K562 (cell line): Measurements from ENCODE around the gene XYLB. TPM values are rescaled to one million over a fixed set of nuclear protein-coding genes. Genes with fewer than 3 reads are reported as not detected.
A peak's percentile ranks its signal among the peaks of the same experiment; 100 is the strongest.

Experiments used
- ETV1 ChIP-seq: fragments of 450-650 bp; conservative IDR thresholded peaks from 2 replicates; pipeline ENCODE4 v1.6.1; 2016; ENCODE audit warnings: missing genetic modification characterization, control low read depth, low read depth, missing compliant biosample characterization
- ETV5 ChIP-seq: sonication (generic); formaldehyde crosslinking; IDR thresholded peaks from 2 replicates; pipeline ENCODE4 v1.4.0; 2020; ENCODE audit warnings: low read depth, mild to moderate bottlenecking, missing genetic modification reagents
- GATA2 ChIP-seq: sonication (generic); formaldehyde crosslinking; IDR thresholded peaks from 2 replicates; pipeline ENCODE4 v1.4.0; 2020; ENCODE audit warnings: mild to moderate bottlenecking, missing genetic modification reagents
- ILF3 ChIP-seq: fragments of 450-650 bp; IDR thresholded peaks from 2 replicates; pipeline ENCODE4 v1.6.1; 2018; ENCODE audit warnings: antibody characterized with exemption, mild to moderate bottlenecking, moderate library complexity, borderline replicate concordance
- JUN ChIP-seq, 2 experiments: sonication (generic) in 1 of 2; formaldehyde crosslinking in 1 of 2; IDR thresholded peaks; 2 replicates each; pipeline versions ENCODE4 v1.6.1 to v1.8.0; 2012 to 2022; ENCODE audit warnings: borderline replicate concordance in 2 of 2, mild to moderate bottlenecking in 2 of 2, improper control_type of control experiment in 1 of 2, low read depth in 1 of 2, low read length in 1 of 2, missing genetic modification reagents in 1 of 2
- JUND ChIP-seq, 2 experiments: IDR thresholded peaks; 2 replicates in 1 of 2; 3 replicates in 1 of 2; pipeline ENCODE4 v1.6.1; 2011; ENCODE audit warnings: borderline replicate concordance in 2 of 2, low read depth in 2 of 2, low read length in 2 of 2, improper control_type of control experiment in 1 of 2, missing biosample characterization in 1 of 2, missing genetic modification characterization in 1 of 2, missing genetic modification reagents in 1 of 2
- MYNN ChIP-seq, 2 experiments: sonication (generic); formaldehyde crosslinking in 1 of 2; IDR thresholded peaks; 2 replicates each; pipeline versions ENCODE4 v1.5.0 to v1.6.1; 2016 to 2020; ENCODE audit warnings: antibody characterized with exemption in 1 of 2, missing genetic modification reagents in 1 of 2
- SIX5 ChIP-seq, 2 experiments: IDR thresholded peaks; 2 replicates each; pipeline ENCODE4 v1.6.1; 2011; ENCODE audit warnings: low read length in 2 of 2, borderline replicate concordance in 1 of 2, low read depth in 1 of 2, mild to moderate bottlenecking in 1 of 2, moderate library complexity in 1 of 2; ENCODE audit not compliant: insufficient read depth in 1 of 2
- SNRNP70 ChIP-seq: fragments of 200-400 bp; formaldehyde crosslinking; optimal IDR thresholded peaks from 2 replicates; pipeline ENCODE3; 2017; ENCODE audit warnings: low read depth, low read length
- TCF7L2 ChIP-seq: fragments of 150-350 bp; IDR thresholded peaks from 2 replicates; pipeline ENCODE4 v1.6.1; 2016; ENCODE audit warnings: low read depth, mild to moderate bottlenecking, low read length, moderate library complexity
- ZNF12 ChIP-seq: sonication (generic); formaldehyde crosslinking; IDR thresholded peaks from 2 replicates; pipeline ENCODE4 v1.4.0; 2020; ENCODE audit warnings: mild to moderate bottlenecking, missing genetic modification reagents
- ZNF217 ChIP-seq: sonication (generic); formaldehyde crosslinking; IDR thresholded peaks from 2 replicates; pipeline ENCODE4 v1.8.0; 2022; ENCODE audit warnings: mild to moderate bottlenecking, missing genetic modification reagents
- ZNF551 ChIP-seq: fragments of 250-450 bp; sonication (Bioruptor Pico); IDR thresholded peaks from 2 replicates; pipeline ENCODE4 v1.5.0; 2021; ENCODE audit warnings: mild to moderate bottlenecking, moderate library complexity
- ZNF76 ChIP-seq: fragments of 250-450 bp; sonication (Bioruptor Pico); IDR thresholded peaks from 2 replicates; pipeline ENCODE4 v1.4.0; 2020; ENCODE audit warnings: mild to moderate bottlenecking, moderate library complexity, borderline replicate concordance
- polyA plus RNA-seq, 8 experiments: library from polyadenylated mRNA; depleted of rRNA in 4 of 8; stranded (reverse) in 5 of 8; unstranded in 3 of 8; fragments of >200 nt; fragmentation: Nextera tagmentation in 2 of 8; fragmentation: Illumina TruSeq in 1 of 8; extraction: Ambion mirVana in 2 of 8; extraction: Trizol in 1 of 8; gene quantifications; 2 replicates each; pipeline versions ENCODE4 v1.2.1 to v1.2.3, GENCODE V29; 2011 to 2014; ENCODE audit warnings: inconsistent platforms in 1 of 8, missing spikeins in 1 of 8
- total RNA-seq, 7 experiments: library from RNA; depleted of rRNA in 6 of 7; stranded (reverse); fragments of >200 nt in 6 of 7; fragmentation: Illumina TruSeq in 2 of 7; extraction: Trizol in 2 of 7; gene quantifications; 2 replicates each; pipeline versions ENCODE4 v1.2.1 to v1.2.3, GENCODE V29; 2011 to 2021; ENCODE audit warnings: low replicate concordance in 1 of 7
- TF ChIP-seq, protein P1 (sequence below): fragments of 250-450 bp; sonication (Bioruptor Pico); IDR thresholded peaks from 2 replicates; pipeline ENCODE4 v1.4.0; 2020; ENCODE audit warnings: borderline replicate concordance
- TF ChIP-seq, protein P2 (sequence below): IDR thresholded peaks from 3 replicates; pipeline ENCODE4 v1.6.1; 2011; ENCODE audit warnings: borderline replicate concordance, mild to moderate bottlenecking, moderate library complexity; ENCODE audit not compliant: insufficient read length; ENCODE audit errors: extremely low read depth
- TF ChIP-seq, protein P3 (sequence below): sonication (generic); formaldehyde crosslinking; IDR thresholded peaks from 2 replicates; pipeline ENCODE4 v1.8.1; 2023; ENCODE audit warnings: mild to moderate bottlenecking, missing genetic modification reagents, moderate library complexity
- TF ChIP-seq, protein P4 (sequence below): sonication (generic); formaldehyde crosslinking; IDR thresholded peaks from 2 replicates; pipeline ENCODE4 v1.8.1; 2023; ENCODE audit warnings: mild to moderate bottlenecking, missing genetic modification reagents

XYLB gene
- total and polyA plus RNA-seq, 9 of the 15 experiments (the other 6 are each of a cell fraction or from before 2014, with no cell fraction given) = 4.0 to 20.2 (median 13.2) TPM

DNA sequence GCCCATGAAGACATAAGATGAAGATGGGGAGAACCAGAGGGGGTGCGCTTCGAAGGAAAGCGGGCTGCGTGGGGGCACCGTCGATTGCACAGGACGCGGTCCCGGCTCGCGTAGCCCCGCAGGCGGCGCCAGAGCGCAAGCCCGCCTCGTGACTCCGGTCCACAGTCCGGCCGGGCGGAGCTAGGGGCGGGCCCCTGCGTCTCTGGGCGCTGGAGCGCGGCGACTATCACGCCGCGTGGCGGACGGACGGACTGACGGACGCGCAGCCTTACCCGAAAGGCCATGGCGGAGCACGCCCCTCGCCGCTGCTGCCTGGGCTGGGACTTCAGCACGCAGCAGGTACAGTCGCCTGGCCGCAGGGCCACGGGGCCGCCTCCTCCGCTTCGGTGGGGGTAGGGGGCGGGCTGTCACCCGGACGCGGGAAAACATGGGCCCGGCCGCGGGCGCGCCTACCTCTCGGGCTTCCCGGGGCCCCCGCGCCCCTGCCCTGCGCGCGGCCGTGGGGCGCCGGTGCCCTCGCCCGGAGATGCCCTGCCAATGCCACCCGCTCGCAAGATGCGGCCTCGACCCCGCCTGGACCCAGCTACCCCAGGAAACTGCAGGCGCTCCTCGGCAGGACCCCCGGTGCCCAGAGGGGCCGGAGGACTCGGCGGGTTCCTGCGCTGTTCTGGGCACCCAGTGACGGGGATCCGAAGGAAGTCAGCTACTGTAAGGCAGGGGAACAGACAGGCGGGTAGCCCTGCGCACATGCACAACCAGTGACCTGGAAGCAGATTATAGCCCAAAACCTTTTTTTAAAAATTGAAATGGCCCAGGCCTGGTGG lies at the start of gene XYLB (continued):
- TF ChIP-seq ETV5 (CRISPR knock-in tag) (peak; percentile 81), JUN (IDR thresholded peaks at IDR 0.05; ENCODE audit: borderline replicate concordance, low read depth, low read length) (peak; percentile 70; the same call in 1 of the 2 replicates), JUN (CRISPR knock-in tag; IDR thresholded peaks at IDR 0.05; ENCODE audit: borderline replicate concordance) (peak; percentile 95), ZNF217 (CRISPR knock-in tag) (no peak), JUND (IDR thresholded peaks at IDR 0.05; ENCODE audit: borderline replicate concordance, low read depth, low read length) (peak; percentile 63; the same call in 1 of the 2 replicates), JUND (tag; IDR thresholded peaks at IDR 0.05; ENCODE audit: borderline replicate concordance, low read depth, low read length) (0 out of 3 replicates have a peak, but pooled peaks have one; percentile 25), ILF3 (peak; percentile 56; the same call in 1 of the 2 replicates), ETV1 (tag) (no peak), TCF7L2 (no peak), MYNN (IDR thresholded peaks at IDR 0.05) (no peak; the same call in 1 of the 2 replicates), MYNN (CRISPR knock-in tag; IDR thresholded peaks at IDR 0.05) (no peak), ZNF12 (CRISPR knock-in tag) (peak; percentile 81), SIX5 (IDR thresholded peaks at IDR 0.05; ENCODE audit: borderline replicate concordance in 1 of 2, insufficient read depth in 1 of 2, low read depth in 1 of 2, low read length in 2 of 2) (no peak; a peak in 1 of 4 replicates), ZNF76 (CRISPR knock-in tag) (no peak), SNRNP70 (no peak), ZNF551 (CRISPR knock-in tag) (no peak), GATA2 (CRISPR knock-in tag) (no peak)
- TF ChIP-seq, protein P1, sequence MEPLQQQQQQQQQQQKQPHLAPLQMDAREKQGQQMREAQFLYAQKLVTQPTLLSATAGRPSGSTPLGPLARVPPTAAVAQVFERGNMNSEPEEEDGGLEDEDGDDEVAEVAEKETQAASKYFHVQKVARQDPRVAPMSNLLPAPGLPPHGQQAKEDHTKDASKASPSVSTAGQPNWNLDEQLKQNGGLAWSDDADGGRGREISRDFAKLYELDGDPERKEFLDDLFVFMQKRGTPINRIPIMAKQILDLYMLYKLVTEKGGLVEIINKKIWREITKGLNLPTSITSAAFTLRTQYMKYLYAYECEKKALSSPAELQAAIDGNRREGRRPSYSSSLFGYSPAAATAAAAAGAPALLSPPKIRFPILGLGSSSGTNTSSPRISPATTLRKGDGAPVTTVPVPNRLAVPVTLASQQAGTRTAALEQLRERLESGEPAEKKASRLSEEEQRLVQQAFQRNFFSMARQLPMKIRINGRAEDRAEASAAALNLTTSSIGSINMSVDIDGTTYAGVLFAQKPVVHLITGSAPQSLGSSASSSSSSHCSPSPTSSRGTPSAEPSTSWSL (CRISPR knock-in tag) = no peak
- TF ChIP-seq, protein P2, sequence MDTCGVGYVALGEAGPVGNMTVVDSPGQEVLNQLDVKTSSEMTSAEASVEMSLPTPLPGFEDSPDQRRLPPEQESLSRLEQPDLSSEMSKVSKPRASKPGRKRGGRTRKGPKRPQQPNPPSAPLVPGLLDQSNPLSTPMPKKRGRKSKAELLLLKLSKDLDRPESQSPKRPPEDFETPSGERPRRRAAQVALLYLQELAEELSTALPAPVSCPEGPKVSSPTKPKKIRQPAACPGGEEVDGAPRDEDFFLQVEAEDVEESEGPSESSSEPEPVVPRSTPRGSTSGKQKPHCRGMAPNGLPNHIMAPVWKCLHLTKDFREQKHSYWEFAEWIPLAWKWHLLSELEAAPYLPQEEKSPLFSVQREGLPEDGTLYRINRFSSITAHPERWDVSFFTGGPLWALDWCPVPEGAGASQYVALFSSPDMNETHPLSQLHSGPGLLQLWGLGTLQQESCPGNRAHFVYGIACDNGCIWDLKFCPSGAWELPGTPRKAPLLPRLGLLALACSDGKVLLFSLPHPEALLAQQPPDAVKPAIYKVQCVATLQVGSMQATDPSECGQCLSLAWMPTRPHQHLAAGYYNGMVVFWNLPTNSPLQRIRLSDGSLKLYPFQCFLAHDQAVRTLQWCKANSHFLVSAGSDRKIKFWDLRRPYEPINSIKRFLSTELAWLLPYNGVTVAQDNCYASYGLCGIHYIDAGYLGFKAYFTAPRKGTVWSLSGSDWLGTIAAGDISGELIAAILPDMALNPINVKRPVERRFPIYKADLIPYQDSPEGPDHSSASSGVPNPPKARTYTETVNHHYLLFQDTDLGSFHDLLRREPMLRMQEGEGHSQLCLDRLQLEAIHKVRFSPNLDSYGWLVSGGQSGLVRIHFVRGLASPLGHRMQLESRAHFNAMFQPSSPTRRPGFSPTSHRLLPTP = no peak
- TF ChIP-seq, protein P3, sequence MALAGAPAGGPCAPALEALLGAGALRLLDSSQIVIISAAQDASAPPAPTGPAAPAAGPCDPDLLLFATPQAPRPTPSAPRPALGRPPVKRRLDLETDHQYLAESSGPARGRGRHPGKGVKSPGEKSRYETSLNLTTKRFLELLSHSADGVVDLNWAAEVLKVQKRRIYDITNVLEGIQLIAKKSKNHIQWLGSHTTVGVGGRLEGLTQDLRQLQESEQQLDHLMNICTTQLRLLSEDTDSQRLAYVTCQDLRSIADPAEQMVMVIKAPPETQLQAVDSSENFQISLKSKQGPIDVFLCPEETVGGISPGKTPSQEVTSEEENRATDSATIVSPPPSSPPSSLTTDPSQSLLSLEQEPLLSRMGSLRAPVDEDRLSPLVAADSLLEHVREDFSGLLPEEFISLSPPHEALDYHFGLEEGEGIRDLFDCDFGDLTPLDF (CRISPR knock-in tag) = peak; percentile 92
- TF ChIP-seq, protein P4, sequence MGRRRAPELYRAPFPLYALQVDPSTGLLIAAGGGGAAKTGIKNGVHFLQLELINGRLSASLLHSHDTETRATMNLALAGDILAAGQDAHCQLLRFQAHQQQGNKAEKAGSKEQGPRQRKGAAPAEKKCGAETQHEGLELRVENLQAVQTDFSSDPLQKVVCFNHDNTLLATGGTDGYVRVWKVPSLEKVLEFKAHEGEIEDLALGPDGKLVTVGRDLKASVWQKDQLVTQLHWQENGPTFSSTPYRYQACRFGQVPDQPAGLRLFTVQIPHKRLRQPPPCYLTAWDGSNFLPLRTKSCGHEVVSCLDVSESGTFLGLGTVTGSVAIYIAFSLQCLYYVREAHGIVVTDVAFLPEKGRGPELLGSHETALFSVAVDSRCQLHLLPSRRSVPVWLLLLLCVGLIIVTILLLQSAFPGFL (CRISPR knock-in tag) = peak; percentile 92; the same call in 1 of the 2 replicates
